GM19023 (cell line): Measurements from ENCODE around the gene PACRG.

ENCODE experiments used
- ATAC-seq: cut with Tn5 transposase; IDR thresholded peaks from one replicate; pipeline ENCODE4 v1.9.1; 2021; ENCODE audit warnings: mild to moderate bottlenecking, moderate library complexity; ENCODE audit not compliant: unreplicated experiment

The PACRG gene

GRCh38 chr6:162773996-162774395 is 46.2 kb downstream of the PACRG start:
- ATAC-seq, result no peak

- ATAC-seq, result no peak
Observed at GRCh38 chr6:162777091-162777490, 49.3 kb downstream of the PACRG start.

DNA sequence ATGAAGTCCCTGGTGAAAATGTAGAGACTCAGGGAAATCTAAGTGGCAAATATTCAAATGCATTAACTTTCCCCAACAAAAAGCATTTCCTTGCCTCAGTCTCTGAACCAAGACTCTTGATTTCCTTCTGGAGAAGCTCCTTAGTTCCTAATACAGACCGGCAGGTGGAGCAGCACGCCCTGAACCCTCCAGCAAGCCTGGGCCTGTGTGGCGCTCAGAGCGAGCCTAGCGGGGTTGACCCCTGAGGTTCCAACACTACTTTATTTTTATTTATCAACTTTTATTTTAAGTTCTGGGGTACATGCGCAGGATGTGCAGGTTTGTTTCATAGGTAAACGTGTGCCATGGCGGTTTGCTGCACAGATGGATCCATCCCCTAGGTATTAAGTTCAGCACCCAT is 50.8 kb downstream of the PACRG start:
- no peak for ATAC-seq

GRCh38 chr6:162785632-162786242 is 58.0 kb downstream of the PACRG start:
- no peak for ATAC-seq

GRCh38 chr6:162798546-162799266 is 70.9 kb downstream of the PACRG start:
- no peak for ATAC-seq

DNA sequence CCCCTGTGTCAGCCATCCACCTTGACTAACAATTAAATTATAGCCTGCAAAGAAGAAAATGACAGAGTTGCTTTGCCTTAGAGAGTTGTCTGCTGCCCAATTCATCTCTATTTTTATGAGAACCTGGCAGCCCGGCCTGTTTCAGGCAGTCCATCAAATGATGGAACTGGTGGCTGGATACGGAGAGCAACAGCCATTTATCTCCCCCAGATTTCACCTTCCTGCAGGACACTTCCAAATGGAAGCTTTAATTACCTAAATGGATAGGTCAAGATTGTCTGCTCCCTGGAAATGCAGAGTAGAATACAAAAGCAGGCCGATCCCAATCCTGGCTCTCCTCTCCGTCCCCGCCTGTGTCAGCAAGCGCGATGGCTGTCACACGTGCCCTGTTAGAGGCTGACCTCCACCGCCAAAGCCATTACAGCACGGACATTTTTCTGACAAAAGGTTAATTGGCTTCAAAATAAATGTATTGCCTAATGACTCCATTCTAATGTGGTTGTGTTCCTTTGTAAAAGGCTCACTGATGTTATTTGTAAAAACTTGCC is 86.7 kb downstream of the PACRG start:
- no peak for ATAC-seq

GRCh38 chr6:162817196-162817595 is 89.4 kb downstream of the PACRG start:
- ATAC-seq, result no peak

DNA sequence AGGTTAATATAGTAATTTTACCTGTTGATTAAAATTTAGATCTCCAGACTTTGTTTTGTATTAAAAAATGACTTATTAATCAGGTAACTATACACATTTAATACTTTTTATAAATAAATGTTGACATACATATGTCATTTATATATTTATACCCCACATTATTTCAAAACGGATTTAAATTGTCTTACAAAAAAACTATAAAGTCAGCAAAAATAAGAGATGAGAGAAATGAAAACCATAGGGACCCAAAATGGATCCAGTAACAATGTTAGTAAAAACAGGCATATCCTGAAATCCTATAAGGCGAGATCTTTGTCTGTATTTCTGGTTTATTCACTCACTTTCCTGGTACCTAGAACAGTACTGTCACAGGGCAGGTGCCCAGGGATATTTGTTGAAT is 91.5 kb downstream of the PACRG start:
- ATAC-seq, result no peak

DNA sequence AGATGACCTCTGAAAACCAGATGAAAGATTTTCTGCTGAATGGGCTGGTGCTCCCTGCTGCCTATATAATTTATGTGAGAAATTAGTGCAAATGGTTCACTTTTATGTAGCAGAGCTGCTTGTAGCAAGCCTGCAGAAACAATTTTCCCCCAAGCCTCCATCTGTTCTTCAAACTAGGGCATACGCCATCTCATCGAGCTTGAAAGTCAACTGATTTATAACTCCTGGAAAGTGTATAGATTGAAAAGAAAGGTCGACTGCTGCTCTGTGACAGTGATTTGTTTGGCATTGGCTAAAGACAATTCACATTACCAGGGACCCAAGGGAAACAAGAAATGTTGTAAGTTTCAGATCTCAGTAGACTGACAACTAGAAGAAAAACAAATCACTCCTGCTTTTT is 93.3 kb downstream of the PACRG start:
- no peak for ATAC-seq

DNA sequence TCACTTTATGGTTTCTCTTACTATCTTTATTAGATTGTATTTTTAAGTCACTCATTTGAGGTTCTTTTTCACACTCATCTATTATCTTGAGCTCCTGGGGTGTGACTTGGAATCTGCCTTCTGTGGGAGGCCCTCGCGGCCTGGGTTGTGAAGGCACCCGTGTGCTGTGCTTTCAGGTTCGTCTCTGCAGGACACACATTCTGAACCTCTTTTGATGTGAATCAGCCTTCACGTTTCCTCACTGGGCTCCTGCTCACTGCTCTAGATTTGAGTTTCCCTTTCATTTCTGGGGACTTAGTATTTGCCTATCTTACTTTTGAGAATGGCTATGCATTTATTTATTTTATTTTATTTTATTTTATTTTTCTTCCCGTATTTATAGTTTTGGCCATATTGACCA is 97.8 kb downstream of the PACRG start:
- no peak for ATAC-seq

GRCh38 chr6:162829013-162829742 is 101.4 kb downstream of the PACRG start:
- no peak for ATAC-seq

- ATAC-seq, result no peak
Observed at GRCh38 chr6:162833776-162834175, 106.0 kb downstream of the PACRG start.

GRCh38 chr6:162845972-162846371 is 118.2 kb downstream of the PACRG start:
- ATAC-seq, result no peak

DNA sequence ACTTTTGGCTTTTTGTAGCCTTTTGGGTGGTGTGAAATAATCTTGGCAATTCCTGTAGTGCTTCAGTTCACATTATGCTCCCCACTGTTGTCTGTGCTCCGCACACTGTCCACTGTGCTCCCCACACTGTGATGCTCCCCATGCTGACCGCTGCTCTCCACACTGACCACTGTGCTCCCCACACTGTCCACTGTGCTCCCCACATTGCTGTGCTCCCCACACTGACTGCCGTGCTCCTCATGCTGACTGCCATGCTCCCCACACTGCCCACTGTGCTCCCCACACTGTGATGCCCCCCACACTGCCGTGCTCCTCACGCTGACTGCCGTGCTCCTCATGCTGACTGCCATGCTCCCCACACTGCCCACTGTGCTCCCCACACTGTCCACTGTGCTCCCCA is 118.9 kb downstream of the PACRG start:
- no peak for ATAC-seq

DNA sequence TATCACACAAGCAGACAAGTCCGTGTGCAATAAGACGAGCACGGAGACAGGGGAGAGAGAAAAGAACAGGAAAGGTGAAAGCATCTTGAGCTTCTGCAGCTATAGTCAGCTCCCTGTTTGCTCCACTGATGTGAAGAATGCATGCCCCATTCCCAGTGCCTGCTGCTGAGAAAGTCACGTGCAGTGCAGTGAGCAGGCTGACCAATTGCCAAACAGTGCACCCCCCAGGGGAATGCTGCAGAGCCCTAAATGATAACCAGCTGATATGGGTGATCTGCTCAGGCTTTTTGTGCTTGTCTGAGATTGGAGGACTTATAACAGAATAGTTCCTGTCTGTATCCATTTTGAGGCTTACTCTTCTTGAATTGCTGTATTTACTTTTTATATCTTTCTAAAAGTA is 121.5 kb downstream of the PACRG start:
- ATAC-seq, result no peak

DNA sequence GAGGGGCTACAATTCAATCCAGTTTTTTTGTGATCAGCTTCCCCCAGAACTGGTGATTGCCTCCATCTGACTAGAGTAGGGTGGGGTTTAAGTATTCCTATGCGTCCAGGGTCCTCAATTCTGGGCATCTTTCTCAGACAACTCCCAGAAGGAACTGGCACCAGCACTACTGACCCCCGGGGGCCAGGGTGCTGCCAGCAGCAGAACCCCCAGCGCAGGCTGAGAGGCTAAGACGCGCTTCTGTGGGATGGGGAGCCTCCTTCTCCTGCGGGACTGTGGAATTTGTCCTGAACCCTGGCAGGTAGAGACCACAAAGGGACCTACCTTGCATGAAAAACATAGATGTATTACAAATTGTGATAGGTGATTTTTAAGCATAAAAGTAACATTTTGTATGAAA is 124.4 kb downstream of the PACRG start:
- ATAC-seq, result no peak

DNA sequence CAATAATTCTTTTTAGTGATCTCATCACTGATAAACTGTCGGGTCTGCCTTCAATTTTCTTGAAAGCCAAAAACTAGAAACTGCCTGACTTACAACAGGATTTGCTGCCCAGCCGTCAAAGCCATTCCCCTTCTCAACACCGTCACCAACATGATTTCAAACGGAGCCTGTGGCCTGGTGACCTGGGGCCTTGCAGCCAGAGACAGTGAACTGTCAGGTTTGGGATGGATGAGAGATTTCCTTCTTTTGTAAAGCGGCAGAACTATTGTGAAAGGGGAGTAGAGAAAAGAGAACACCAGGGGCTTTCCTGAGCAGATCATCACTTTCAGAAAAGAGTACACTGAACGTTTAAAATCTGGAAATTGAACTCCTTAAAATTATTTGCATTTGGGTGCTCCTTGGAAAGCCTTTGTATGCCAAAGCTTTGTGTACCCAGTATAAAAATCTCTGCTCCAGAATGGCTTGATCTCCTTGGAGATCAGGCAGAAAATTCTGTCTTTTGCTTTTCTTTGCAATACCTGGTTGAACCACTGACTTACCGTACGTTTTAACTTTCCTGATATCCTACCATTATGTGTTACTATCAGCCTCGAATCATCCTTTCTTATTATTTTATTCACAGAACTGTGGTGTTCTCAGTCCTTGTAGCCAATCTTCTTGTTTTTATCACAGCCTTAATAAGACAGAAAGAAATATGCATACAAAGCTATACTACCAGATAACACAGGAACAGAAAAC is 125.2 kb downstream of the PACRG start:
- ATAC-seq, result no peak

DNA sequence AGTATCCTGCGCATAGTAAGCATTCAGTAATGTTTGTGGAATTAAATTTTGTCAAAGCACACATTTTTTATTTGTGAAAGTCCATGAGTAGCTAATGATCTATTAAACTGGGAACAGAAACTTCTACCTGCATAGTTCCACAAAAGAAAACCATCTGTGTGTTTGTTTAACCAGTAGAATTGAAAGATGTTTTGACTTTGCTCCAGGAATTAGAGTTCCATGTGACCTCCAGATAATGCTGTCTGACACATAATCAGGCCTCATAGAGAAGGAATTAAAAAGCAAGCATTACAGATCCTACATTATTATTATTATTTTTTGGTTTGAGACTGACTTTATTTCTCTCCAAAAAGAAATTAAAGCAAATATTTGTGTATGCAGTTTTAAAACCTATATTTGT is 126.5 kb downstream of the PACRG start:
- no peak for ATAC-seq

DNA sequence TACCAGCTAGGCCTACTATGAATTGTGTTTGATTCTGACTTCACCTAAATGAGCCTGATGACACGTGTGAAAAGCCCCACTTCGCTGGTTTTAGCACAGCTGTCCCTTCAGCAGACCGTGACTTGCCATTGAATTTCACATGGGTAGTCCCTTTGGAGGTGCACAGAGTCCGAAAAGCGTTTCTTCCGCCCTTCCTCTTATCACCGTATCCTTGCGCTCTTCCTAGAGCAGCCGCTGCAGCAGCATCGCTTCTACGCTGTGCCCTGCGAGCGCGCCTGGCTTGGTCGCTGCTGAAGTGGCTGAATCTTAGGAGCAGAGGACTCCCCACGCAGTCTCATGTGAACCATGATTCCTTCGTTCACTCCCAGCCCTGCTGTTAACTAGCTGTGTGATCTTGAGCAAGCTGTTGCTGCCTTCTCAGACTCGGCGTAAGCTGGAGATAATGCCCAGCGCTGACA is 127.0 kb downstream of the PACRG start:
- ATAC-seq, result no peak

- no peak for ATAC-seq
Observed at GRCh38 chr6:162856885-162857284, 129.1 kb downstream of the PACRG start.

GRCh38 chr6:162857326-162857725 is 129.6 kb downstream of the PACRG start:
- no peak for ATAC-seq
